HepG2 (cell line): ENCODE measurements around the gene PAPSS2. TPM values are rescaled to one million over a fixed set of nuclear protein-coding genes. Genes with fewer than 3 reads are reported as not detected.
A peak's percentile ranks its signal among the peaks of the same experiment; 100 is the strongest.

Experiments used
- AKAP8 ChIP-seq: sonication (generic); formaldehyde crosslinking; IDR thresholded peaks from 2 replicates; pipeline ENCODE4 v1.5.1; 2020; ENCODE audit warnings: mild to moderate bottlenecking, missing genetic modification reagents
- ARHGAP35 ChIP-seq: sonication (generic); formaldehyde crosslinking; IDR thresholded peaks from 2 replicates; pipeline ENCODE4 v1.9.0; 2022; ENCODE audit warnings: mild to moderate bottlenecking, inconsistent platforms, moderate library complexity, missing genetic modification reagents, borderline replicate concordance
- HNRNPH1 ChIP-seq: fragments of 200-400 bp; formaldehyde crosslinking; optimal IDR thresholded peaks from 2 replicates; pipeline ENCODE3; 2017; ENCODE audit warnings: mild to moderate bottlenecking, low read depth, low read length
- MXI1 ChIP-seq: IDR thresholded peaks from 3 replicates; pipeline ENCODE4 v1.6.1; 2012; ENCODE audit warnings: low read depth, low read length, inconsistent platforms, borderline replicate concordance
- MZF1 ChIP-seq: sonication (generic); formaldehyde crosslinking; IDR thresholded peaks from 2 replicates; pipeline ENCODE4 v1.8.1; 2023; ENCODE audit warnings: mild to moderate bottlenecking, missing genetic modification reagents, borderline replicate concordance
- ONECUT2 ChIP-seq: sonication (generic); formaldehyde crosslinking; IDR thresholded peaks from 2 replicates; pipeline ENCODE4 v1.4.0; 2020; ENCODE audit warnings: missing genetic modification reagents
- POLR2AphosphoS5 ChIP-seq: IDR thresholded peaks from 2 replicates; pipeline ENCODE4 v1.6.1; 2012; ENCODE audit warnings: low read depth, low read length
- PRPF4 ChIP-seq: fragments of 200-400 bp; formaldehyde crosslinking; IDR thresholded peaks from 2 replicates; pipeline ENCODE4 v1.6.1; 2016; ENCODE audit warnings: low read length, low read depth; ENCODE audit not compliant: poor library complexity, severe bottlenecking
- RBAK ChIP-seq: sonication (generic); formaldehyde crosslinking; IDR thresholded peaks from 2 replicates; pipeline ENCODE4 v1.5.1; 2020; ENCODE audit warnings: mild to moderate bottlenecking, missing genetic modification reagents
- SIN3A ChIP-seq: IDR thresholded peaks from 2 replicates; pipeline ENCODE4 v1.6.1; 2011; ENCODE audit warnings: low read depth, mild to moderate bottlenecking, control low read depth, low read length, borderline replicate concordance
- ZFP36 ChIP-seq: fragments of 150-350 bp; IDR thresholded peaks from 2 replicates; pipeline ENCODE4 v1.6.1; 2018; ENCODE audit warnings: borderline replicate concordance, low read length, low read depth; ENCODE audit not compliant: partially characterized antibody
- ZFX ChIP-seq: sonication (generic); formaldehyde crosslinking; IDR thresholded peaks from 2 replicates; pipeline ENCODE4 v1.4.0; 2020; ENCODE audit warnings: mild to moderate bottlenecking, low read depth, missing genetic modification reagents, moderate library complexity
- polyA plus RNA-seq, 8 experiments: library from polyadenylated mRNA; depleted of rRNA in 3 of 8; stranded (reverse) in 7 of 8; unstranded in 1 of 8; fragments of >200 nt; fragmentation: Illumina TruSeq in 4 of 8; extraction: Trizol in 4 of 8; gene quantifications; 2 replicates each; pipeline versions ENCODE4 v1.2.1 to v1.2.3, GENCODE V29; 2011 to 2016; ENCODE audit warnings: low read depth in 4 of 8, missing spikeins in 1 of 8, mixed read lengths in 1 of 8; ENCODE audit not compliant: insufficient read depth in 1 of 8
- total RNA-seq, 5 experiments: library from RNA; depleted of rRNA; stranded (reverse); fragments of >200 nt; fragmentation: Illumina TruSeq; extraction: Trizol; gene quantifications; 2 replicates each; pipeline ENCODE4 v1.2.3, GENCODE V29; 2016; ENCODE audit warnings: low read depth in 1 of 5
- TF ChIP-seq, protein P1 (sequence below): sonication (generic); formaldehyde crosslinking; IDR thresholded peaks from 2 replicates; pipeline ENCODE4 v1.5.0; 2020; ENCODE audit warnings: mild to moderate bottlenecking, missing genetic modification reagents, moderate library complexity
- TF ChIP-seq, protein P2 (sequence below): sonication (generic); formaldehyde crosslinking; IDR thresholded peaks from 2 replicates; pipeline ENCODE4 v1.5.1; 2020; ENCODE audit warnings: missing genetic modification reagents, mild to moderate bottlenecking, borderline replicate concordance
- TF ChIP-seq, protein P3 (sequence below): sonication (generic); formaldehyde crosslinking; conservative IDR thresholded peaks from 2 replicates; pipeline ENCODE4 v1.5.0; 2020; ENCODE audit warnings: missing genetic modification reagents
- TF ChIP-seq, protein P4 (sequence below): fragments of 450-650 bp; IDR thresholded peaks from 2 replicates; pipeline ENCODE4 v1.6.1; 2017

Gene PAPSS2
- total and polyA plus RNA-seq, 2 of the 13 experiments (the other 11 are each of a cell fraction or from before 2014, with no cell fraction given) = 0.11 to 0.12 TPM

DNA sequence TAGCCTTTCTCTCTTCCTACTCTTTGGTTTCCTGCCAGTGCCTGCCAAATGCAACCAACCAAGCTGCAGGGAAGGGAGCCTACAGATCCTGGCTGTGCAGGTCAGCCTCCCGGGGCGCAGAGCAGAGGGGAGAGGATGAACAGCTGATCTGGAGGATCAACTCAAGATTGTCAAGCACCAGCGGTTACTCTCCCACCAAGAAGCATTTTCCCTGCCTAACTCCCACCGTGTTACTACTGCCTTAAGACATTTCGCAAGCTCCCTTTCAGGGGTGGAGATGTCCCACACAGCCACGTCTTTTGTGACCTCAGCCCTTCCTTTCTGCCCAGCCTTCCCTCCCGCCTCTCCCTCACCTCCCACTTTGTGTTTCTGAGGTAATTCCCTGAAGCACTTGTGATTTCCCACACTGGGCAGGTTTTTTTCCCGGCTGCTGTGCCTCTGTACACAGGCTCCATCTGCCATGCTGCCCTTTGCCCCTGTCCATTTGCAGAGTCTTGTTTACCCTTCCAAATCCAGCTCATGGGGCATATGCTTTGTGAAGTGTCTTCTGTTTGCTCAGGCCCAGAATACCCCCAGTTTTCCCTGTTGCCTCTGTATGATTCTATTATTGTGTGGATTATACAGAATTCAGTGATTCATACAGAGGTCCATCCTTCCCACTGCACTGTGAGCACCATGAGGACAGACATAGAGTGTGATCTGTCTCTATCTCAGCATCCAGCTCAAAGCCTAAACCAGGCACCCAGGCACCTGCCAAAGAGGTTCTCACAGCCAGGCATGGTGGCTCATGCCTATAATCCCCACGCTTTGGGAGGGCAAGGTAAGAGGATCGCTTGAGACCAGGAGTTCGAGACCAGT is 40.9 kb upstream of the PAPSS2 start (continued):
- TF ChIP-seq ZFX = peak; percentile 49; the same call in 1 of the 2 replicates
- no peak for TF ChIP-seq RBAK
- no peak for TF ChIP-seq AKAP8 (CRISPR knock-in tag)
- TF ChIP-seq MZF1 (CRISPR knock-in tag) = peak; percentile 27; the same call in 1 of the 2 replicates
- TF ChIP-seq SIN3A = 0 out of 2 replicates have a peak, but pooled peaks have one; percentile 13
- TF ChIP-seq ARHGAP35 (CRISPR knock-in tag) = no peak
- TF ChIP-seq MXI1 = peak; percentile 58; the same call in 1 of the 3 replicates
- TF ChIP-seq, protein P1, sequence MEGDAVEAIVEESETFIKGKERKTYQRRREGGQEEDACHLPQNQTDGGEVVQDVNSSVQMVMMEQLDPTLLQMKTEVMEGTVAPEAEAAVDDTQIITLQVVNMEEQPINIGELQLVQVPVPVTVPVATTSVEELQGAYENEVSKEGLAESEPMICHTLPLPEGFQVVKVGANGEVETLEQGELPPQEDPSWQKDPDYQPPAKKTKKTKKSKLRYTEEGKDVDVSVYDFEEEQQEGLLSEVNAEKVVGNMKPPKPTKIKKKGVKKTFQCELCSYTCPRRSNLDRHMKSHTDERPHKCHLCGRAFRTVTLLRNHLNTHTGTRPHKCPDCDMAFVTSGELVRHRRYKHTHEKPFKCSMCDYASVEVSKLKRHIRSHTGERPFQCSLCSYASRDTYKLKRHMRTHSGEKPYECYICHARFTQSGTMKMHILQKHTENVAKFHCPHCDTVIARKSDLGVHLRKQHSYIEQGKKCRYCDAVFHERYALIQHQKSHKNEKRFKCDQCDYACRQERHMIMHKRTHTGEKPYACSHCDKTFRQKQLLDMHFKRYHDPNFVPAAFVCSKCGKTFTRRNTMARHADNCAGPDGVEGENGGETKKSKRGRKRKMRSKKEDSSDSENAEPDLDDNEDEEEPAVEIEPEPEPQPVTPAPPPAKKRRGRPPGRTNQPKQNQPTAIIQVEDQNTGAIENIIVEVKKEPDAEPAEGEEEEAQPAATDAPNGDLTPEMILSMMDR (CRISPR knock-in tag) = no peak
- TF ChIP-seq, protein P2, sequence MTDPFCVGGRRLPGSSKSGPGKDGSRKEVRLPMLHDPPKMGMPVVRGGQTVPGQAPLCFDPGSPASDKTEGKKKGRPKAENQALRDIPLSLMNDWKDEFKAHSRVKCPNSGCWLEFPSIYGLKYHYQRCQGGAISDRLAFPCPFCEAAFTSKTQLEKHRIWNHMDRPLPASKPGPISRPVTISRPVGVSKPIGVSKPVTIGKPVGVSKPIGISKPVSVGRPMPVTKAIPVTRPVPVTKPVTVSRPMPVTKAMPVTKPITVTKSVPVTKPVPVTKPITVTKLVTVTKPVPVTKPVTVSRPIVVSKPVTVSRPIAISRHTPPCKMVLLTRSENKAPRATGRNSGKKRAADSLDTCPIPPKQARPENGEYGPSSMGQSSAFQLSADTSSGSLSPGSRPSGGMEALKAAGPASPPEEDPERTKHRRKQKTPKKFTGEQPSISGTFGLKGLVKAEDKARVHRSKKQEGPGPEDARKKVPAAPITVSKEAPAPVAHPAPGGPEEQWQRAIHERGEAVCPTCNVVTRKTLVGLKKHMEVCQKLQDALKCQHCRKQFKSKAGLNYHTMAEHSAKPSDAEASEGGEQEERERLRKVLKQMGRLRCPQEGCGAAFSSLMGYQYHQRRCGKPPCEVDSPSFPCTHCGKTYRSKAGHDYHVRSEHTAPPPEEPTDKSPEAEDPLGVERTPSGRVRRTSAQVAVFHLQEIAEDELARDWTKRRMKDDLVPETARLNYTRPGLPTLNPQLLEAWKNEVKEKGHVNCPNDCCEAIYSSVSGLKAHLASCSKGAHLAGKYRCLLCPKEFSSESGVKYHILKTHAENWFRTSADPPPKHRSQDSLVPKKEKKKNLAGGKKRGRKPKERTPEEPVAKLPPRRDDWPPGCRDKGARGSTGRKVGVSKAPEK (CRISPR knock-in tag) = peak; percentile 96; the same call in 1 of the 2 replicates
- TF ChIP-seq, protein P3, sequence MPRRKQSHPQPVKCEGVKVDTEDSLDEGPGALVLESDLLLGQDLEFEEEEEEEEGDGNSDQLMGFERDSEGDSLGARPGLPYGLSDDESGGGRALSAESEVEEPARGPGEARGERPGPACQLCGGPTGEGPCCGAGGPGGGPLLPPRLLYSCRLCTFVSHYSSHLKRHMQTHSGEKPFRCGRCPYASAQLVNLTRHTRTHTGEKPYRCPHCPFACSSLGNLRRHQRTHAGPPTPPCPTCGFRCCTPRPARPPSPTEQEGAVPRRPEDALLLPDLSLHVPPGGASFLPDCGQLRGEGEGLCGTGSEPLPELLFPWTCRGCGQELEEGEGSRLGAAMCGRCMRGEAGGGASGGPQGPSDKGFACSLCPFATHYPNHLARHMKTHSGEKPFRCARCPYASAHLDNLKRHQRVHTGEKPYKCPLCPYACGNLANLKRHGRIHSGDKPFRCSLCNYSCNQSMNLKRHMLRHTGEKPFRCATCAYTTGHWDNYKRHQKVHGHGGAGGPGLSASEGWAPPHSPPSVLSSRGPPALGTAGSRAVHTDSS (CRISPR knock-in tag) = no peak
- TF ChIP-seq, protein P4, sequence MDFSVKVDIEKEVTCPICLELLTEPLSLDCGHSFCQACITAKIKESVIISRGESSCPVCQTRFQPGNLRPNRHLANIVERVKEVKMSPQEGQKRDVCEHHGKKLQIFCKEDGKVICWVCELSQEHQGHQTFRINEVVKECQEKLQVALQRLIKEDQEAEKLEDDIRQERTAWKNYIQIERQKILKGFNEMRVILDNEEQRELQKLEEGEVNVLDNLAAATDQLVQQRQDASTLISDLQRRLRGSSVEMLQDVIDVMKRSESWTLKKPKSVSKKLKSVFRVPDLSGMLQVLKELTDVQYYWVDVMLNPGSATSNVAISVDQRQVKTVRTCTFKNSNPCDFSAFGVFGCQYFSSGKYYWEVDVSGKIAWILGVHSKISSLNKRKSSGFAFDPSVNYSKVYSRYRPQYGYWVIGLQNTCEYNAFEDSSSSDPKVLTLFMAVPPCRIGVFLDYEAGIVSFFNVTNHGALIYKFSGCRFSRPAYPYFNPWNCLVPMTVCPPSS = no peak
- no peak for TF ChIP-seq POLR2AphosphoS5
- peak; percentile 32 for TF ChIP-seq HNRNPH1
- no peak for TF ChIP-seq PRPF4
- no peak for TF ChIP-seq ONECUT2 (CRISPR knock-in tag)
- TF ChIP-seq ZFP36 = no peak
